ENCODE measurements around the gene TMPRSS13. TPM values are rescaled to one million over a fixed set of nuclear protein-coding genes. Genes with fewer than 3 reads are reported as not detected.
"Not testable (repeated sequence)": the region's sequence is repeated elsewhere in the genome, so short reads cannot be mapped to it uniquely, and the experiment has no call there.

Gene TMPRSS13
- total RNA-seq, 1 experiment from 2014 or later: 21.7 TPM

DNA sequence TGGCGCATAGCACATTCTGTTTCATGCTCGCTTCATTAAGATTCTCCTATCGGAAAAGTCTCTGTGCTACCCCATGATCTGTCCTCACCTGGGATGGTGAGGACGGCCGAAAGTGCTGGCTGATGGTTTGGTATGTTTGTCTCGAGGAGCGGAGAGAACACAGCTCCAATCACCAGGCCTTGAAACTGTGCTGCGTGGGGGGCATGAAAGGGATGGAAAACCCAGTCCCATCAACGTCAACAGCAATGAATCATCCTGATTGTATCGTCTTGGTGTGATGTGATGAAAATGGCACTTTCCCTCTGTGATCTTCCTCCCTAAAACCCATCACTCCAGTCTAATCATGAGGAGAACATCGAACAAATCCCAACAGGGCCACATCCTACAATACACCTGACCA is 61.1 kb downstream of the TMPRSS13 start:
- no peaks in the 10 kb centered on the region for H3K4me1 ChIP-seq (replicated peaks; ENCODE audit: insufficient read depth)
- H3K9me2 ChIP-seq (ENCODE audit: insufficient read depth): no peaks in the 10 kb centered on the region
- no peak for TF ChIP-seq EZH2 (IDR thresholded peaks at IDR 0.05; ENCODE audit: low read depth)
- H3K27ac ChIP-seq: no peak overlapping the region
- H3K4me3 ChIP-seq: no peak overlapping the region
- H3F3A ChIP-seq (ENCODE audit: insufficient read depth, low read depth): no peaks in the 10 kb centered on the region
- H3K9me3 ChIP-seq (ENCODE audit: insufficient read depth, low read depth): no peaks in the 10 kb centered on the region
- intact Hi-C loops (cut with micrococcal nuclease; ENCODE audit: unreplicated experiment): no loop called here
- no TSS peak for BruUV-seq (replicated peaks)
- ChIA-PET CTCF (no interaction called here), POLR2A (ENCODE audit: unreplicated experiment) (no interaction called here)
- no peaks in the 10 kb centered on the region for H3K79me2 ChIP-seq (ENCODE audit: low read depth)
- no peak overlapping the region for H3K4me2 ChIP-seq
- H2AFZ ChIP-seq: no peak overlapping the region
- H3K36me3 ChIP-seq (ENCODE audit: low read depth): no peaks in the 10 kb centered on the region
- no peaks in the 10 kb centered on the region for H4K20me1 ChIP-seq (ENCODE audit: insufficient read depth)
- no peak for DNase-seq
- H3K27me3 ChIP-seq (ENCODE audit: insufficient read depth, low read depth): peaks cover 93% of the 10 kb centered on the region

DNA sequence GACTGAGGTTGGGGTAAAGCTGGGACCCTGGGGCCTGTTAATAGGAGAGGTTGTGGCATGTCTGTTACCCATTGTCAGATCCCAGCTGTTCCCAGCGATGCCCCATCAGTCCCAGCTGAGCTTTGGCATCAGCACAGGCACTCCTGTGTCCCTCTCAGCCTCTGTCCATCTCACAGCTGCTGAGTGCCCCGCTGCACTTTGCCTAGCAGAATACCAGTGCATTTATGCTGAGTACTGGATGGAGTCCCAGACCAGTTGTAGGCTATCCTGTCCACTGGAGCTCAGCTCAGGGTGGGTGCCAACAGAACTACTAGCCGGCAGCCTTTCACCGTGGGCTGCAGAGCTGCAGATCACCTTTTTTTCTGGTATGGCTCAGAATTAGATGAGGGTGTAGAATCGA is 62.7 kb downstream of the TMPRSS13 start:
- DNase-seq: no peak
- no peaks in the 10 kb centered on the region for H3K9me3 ChIP-seq (ENCODE audit: insufficient read depth, low read depth)
- no peak overlapping the region for H2AFZ ChIP-seq
- H4K20me1 ChIP-seq (ENCODE audit: insufficient read depth): no peaks in the 10 kb centered on the region
- H3K36me3 ChIP-seq (ENCODE audit: low read depth): no peaks in the 10 kb centered on the region
- BruUV-seq (replicated peaks): no TSS peak
- intact Hi-C loops (cut with micrococcal nuclease; ENCODE audit: unreplicated experiment): no loop called here
- peaks cover 88% of the 10 kb centered on the region for H3K27me3 ChIP-seq (ENCODE audit: insufficient read depth, low read depth)
- no peaks in the 10 kb centered on the region for H3K9me2 ChIP-seq (ENCODE audit: insufficient read depth)
- H3K79me2 ChIP-seq (ENCODE audit: low read depth): no peaks in the 10 kb centered on the region
- ChIA-PET POLR2A (ENCODE audit: unreplicated experiment) (interaction anchor here (0.6 kb wide), 1 partner anchor 16 kb away, joined by 4 read pairs; no protein-coding TSS in a partner anchor), CTCF (no interaction called here)
- H3K27ac ChIP-seq: no peak overlapping the region
- no peaks in the 10 kb centered on the region for H3K4me1 ChIP-seq (replicated peaks; ENCODE audit: insufficient read depth)
- no peak overlapping the region for H3K4me3 ChIP-seq
- TF ChIP-seq, protein P1, sequence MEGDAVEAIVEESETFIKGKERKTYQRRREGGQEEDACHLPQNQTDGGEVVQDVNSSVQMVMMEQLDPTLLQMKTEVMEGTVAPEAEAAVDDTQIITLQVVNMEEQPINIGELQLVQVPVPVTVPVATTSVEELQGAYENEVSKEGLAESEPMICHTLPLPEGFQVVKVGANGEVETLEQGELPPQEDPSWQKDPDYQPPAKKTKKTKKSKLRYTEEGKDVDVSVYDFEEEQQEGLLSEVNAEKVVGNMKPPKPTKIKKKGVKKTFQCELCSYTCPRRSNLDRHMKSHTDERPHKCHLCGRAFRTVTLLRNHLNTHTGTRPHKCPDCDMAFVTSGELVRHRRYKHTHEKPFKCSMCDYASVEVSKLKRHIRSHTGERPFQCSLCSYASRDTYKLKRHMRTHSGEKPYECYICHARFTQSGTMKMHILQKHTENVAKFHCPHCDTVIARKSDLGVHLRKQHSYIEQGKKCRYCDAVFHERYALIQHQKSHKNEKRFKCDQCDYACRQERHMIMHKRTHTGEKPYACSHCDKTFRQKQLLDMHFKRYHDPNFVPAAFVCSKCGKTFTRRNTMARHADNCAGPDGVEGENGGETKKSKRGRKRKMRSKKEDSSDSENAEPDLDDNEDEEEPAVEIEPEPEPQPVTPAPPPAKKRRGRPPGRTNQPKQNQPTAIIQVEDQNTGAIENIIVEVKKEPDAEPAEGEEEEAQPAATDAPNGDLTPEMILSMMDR (conservative IDR thresholded peaks at IDR 0.05): no peak
- TF ChIP-seq EZH2 (IDR thresholded peaks at IDR 0.05; ENCODE audit: low read depth): no peak
- no peak overlapping the region for H3K4me2 ChIP-seq
- no peaks in the 10 kb centered on the region for H3F3A ChIP-seq (ENCODE audit: insufficient read depth, low read depth)

DNA sequence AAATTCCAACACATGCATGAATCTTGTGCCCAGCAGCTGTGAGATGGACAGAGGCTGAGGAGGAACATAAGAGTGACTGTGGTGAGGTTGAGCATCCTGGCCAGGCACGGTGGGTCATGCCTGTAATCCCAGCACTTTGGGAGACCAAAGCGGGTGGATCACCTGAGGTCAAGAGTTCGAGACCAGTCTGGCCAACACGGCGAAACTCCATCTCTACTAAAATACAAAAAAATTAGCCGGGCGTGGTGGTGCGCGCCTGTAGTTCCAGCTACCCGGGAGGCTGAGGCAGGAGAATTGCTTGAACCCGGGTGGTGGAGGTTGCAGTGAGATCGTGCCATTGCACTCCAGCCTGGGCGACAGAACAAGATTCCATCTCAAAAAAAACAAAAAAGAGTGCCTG is 63.7 kb downstream of the TMPRSS13 start:
- not testable (repeated sequence) for H3K36me3 ChIP-seq (ENCODE audit: low read depth)

DNA sequence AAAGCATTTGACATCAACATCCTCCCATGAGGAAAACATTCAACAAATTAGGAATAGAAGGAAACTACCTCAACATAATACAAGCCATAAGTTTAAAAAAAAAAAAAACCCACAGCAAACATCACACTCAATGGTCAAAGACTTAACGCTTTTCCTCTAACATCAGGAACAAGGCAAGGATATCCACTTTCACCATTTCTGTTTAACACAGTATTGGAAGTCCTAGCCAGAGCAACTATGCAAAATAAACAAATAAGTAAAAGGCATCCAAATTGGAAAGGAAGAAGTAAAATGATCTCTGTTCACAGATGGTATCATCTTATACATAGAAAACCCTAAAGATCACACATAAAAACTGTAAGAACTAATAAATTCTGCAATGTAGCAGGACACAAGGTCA is 65.8 kb downstream of the TMPRSS13 start:
- Histone ChIP-seq H3K4me3 (no peak overlapping the region), H2AFZ (no peak overlapping the region), H3F3A (ENCODE audit: insufficient read depth, low read depth) (no peaks in the 10 kb centered on the region), H3K27ac (no peak overlapping the region), H3K4me2 (no peak overlapping the region), H4K20me1 (ENCODE audit: insufficient read depth) (no peaks in the 10 kb centered on the region), H3K27me3 (ENCODE audit: insufficient read depth, low read depth) (peaks cover 77% of the 10 kb centered on the region), H3K4me1 (replicated peaks; ENCODE audit: insufficient read depth) (no peaks in the 10 kb centered on the region), H3K36me3 (ENCODE audit: low read depth) (no peaks in the 10 kb centered on the region), H3K79me2 (ENCODE audit: low read depth) (no peaks in the 10 kb centered on the region), H3K9me2 (ENCODE audit: insufficient read depth) (no peaks in the 10 kb centered on the region), H3K9me3 (ENCODE audit: insufficient read depth, low read depth) (no peaks in the 10 kb centered on the region)
- no peak for DNase-seq
- ChIA-PET POLR2A (ENCODE audit: unreplicated experiment) (no interaction called here), CTCF (no interaction called here)
- intact Hi-C loops (cut with micrococcal nuclease; ENCODE audit: unreplicated experiment): no loop called here
- TF ChIP-seq, protein P1 (conservative IDR thresholded peaks at IDR 0.05): no peak
- TF ChIP-seq EZH2 (IDR thresholded peaks at IDR 0.05; ENCODE audit: low read depth): no peak
- no TSS peak for BruUV-seq (replicated peaks)

More for the DNA sequence above, 63.7 kb downstream of the TMPRSS13 start:
- POLR2A ChIA-PET (ENCODE audit: unreplicated experiment); H3F3A ChIP-seq (ENCODE audit: insufficient read depth, low read depth); H2AFZ ChIP-seq; H3K9me2 ChIP-seq (ENCODE audit: insufficient read depth); H3K9me3 ChIP-seq (ENCODE audit: insufficient read depth, low read depth); BruUV-seq (replicated peaks); H3K79me2 ChIP-seq (ENCODE audit: low read depth); H3K27ac ChIP-seq; H4K20me1 ChIP-seq (ENCODE audit: insufficient read depth); CTCF ChIA-PET; H3K4me2 ChIP-seq; DNase-seq; H3K4me3 ChIP-seq; intact Hi-C loops (cut with micrococcal nuclease; ENCODE audit: unreplicated experiment); H3K4me1 ChIP-seq (replicated peaks; ENCODE audit: insufficient read depth): not testable (repeated sequence)
- H3K27me3 ChIP-seq (ENCODE audit: insufficient read depth, low read depth): peaks cover 81% of the 10 kb centered on the region
